ENCODE measurements around the gene GRIK2.
A peak's percentile ranks its signal among the peaks of the same experiment; 100 is the strongest.
"Not testable (repeated sequence)": the region's sequence is repeated elsewhere in the genome, so short reads cannot be mapped to it uniquely, and the experiment has no call there.

Gene GRIK2

GRCh38 chr6:101393251-101393828 lies at the start of gene GRIK2:
Gene GRIK2 (plus strand): TSS chr6:101393708.
- no peak within 1 kb of the TSS for H3K9ac ChIP-seq (ENCODE audit: low read length in 5 of 5)
- peaks cover 18 to 35% (median 24%) of the 10 kb centered on the region in 5 donors for H3K27me3 ChIP-seq (ENCODE audit: control insufficient read depth in 5 of 5, insufficient read depth in 4 of 5, low read length in 5 of 5)

GRCh38 chr6:101344885-101345284 lies 48.6 kb upstream of the GRIK2 start:
- Histone ChIP-seq H3K4me3 (ENCODE audit: low read depth in 1 of 5, low read length in 5 of 5) (no peak overlapping the region), H3K27me3 (ENCODE audit: control insufficient read depth in 5 of 5, insufficient read depth in 4 of 5, low read length in 5 of 5) (no peaks in the 10 kb centered on the region), H3K27ac (ENCODE audit: low read depth, low read length) (no peak overlapping the region), H3K4me1 (ENCODE audit: control insufficient read depth in 5 of 5, insufficient read depth in 5 of 5, low read length in 5 of 5) (no peaks in the 10 kb centered on the region), H3K9me3 (ENCODE audit: control insufficient read depth in 5 of 5, low read length in 5 of 5) (no peaks in the 10 kb centered on the region), H3K36me3 (ENCODE audit: control insufficient read depth in 5 of 5, insufficient read depth in 5 of 5, low read length in 5 of 5) (no peaks in the 10 kb centered on the region), H3K9ac (ENCODE audit: low read length in 5 of 5) (no peak overlapping the region)

More at GRCh38 chr6:101393251-101393828, at the start of gene GRIK2:
- H3K27ac ChIP-seq (ENCODE audit: low read depth, low read length): no peak within 1 kb of the TSS
- H3K36me3 ChIP-seq (ENCODE audit: control insufficient read depth in 5 of 5, insufficient read depth in 5 of 5, low read length in 5 of 5): no peaks in the 10 kb centered on the region
- H3K4me1 ChIP-seq (ENCODE audit: control insufficient read depth in 5 of 5, insufficient read depth in 5 of 5, low read length in 5 of 5): peaks cover 2 to 22% (median 13%) of the 10 kb centered on the region in 5 donors
- H3K4me3 ChIP-seq (ENCODE audit: low read depth in 1 of 5, low read length in 5 of 5): peak within 1 kb of the TSS; percentile 24 to 54 (median 49)
- H3K9me3 ChIP-seq (ENCODE audit: control insufficient read depth in 5 of 5, low read length in 5 of 5): no peaks in the 10 kb centered on the region

- Histone ChIP-seq H3K9me3 (ENCODE audit: control insufficient read depth in 5 of 5, low read length in 5 of 5) (no peaks in the 10 kb centered on the region), H3K4me3 (ENCODE audit: low read depth in 1 of 5, low read length in 5 of 5) (no peak overlapping the region), H3K4me1 (ENCODE audit: control insufficient read depth in 5 of 5, insufficient read depth in 5 of 5, low read length in 5 of 5) (no peaks in the 10 kb centered on the region)
Measured at GRCh38 chr6:101348816-101349215, 44.7 kb upstream of the GRIK2 start.

GRCh38 chr6:101350631-101351030 lies 42.9 kb upstream of the GRIK2 start:
- H3K9ac ChIP-seq (ENCODE audit: low read length in 5 of 5); H3K36me3 ChIP-seq (ENCODE audit: control insufficient read depth in 5 of 5, insufficient read depth in 5 of 5, low read length in 5 of 5); H3K4me3 ChIP-seq (ENCODE audit: low read depth in 1 of 5, low read length in 5 of 5); H3K27me3 ChIP-seq (ENCODE audit: control insufficient read depth in 5 of 5, insufficient read depth in 4 of 5, low read length in 5 of 5); H3K9me3 ChIP-seq (ENCODE audit: control insufficient read depth in 5 of 5, low read length in 5 of 5); H3K27ac ChIP-seq (ENCODE audit: low read depth, low read length); H3K4me1 ChIP-seq (ENCODE audit: control insufficient read depth in 5 of 5, insufficient read depth in 5 of 5, low read length in 5 of 5): not testable (repeated sequence)

More at GRCh38 chr6:101348816-101349215, 44.7 kb upstream of the GRIK2 start:
- Histone ChIP-seq H3K36me3 (ENCODE audit: control insufficient read depth in 5 of 5, insufficient read depth in 5 of 5, low read length in 5 of 5) (no peaks in the 10 kb centered on the region), H3K27ac (ENCODE audit: low read depth, low read length) (no peak overlapping the region), H3K9ac (ENCODE audit: low read length in 5 of 5) (no peak overlapping the region), H3K27me3 (ENCODE audit: control insufficient read depth in 5 of 5, insufficient read depth in 4 of 5, low read length in 5 of 5) (no peaks in the 10 kb centered on the region)

GRCh38 chr6:101351173-101351572 lies 42.3 kb upstream of the GRIK2 start:
- Histone ChIP-seq H3K27me3 (ENCODE audit: control insufficient read depth in 5 of 5, insufficient read depth in 4 of 5, low read length in 5 of 5) (no peaks in the 10 kb centered on the region), H3K4me1 (ENCODE audit: control insufficient read depth in 5 of 5, insufficient read depth in 5 of 5, low read length in 5 of 5) (no peaks in the 10 kb centered on the region), H3K36me3 (ENCODE audit: control insufficient read depth in 5 of 5, insufficient read depth in 5 of 5, low read length in 5 of 5) (no peaks in the 10 kb centered on the region), H3K4me3 (ENCODE audit: low read depth in 1 of 5, low read length in 5 of 5) (no peak overlapping the region), H3K9me3 (ENCODE audit: control insufficient read depth in 5 of 5, low read length in 5 of 5) (no peaks in the 10 kb centered on the region), H3K9ac (ENCODE audit: low read length in 5 of 5) (no peak overlapping the region), H3K27ac (ENCODE audit: low read depth, low read length) (no peak overlapping the region)

GRCh38 chr6:101352316-101352715 lies 41.2 kb upstream of the GRIK2 start:
- Histone ChIP-seq H3K4me1 (ENCODE audit: control insufficient read depth in 5 of 5, insufficient read depth in 5 of 5, low read length in 5 of 5) (no peaks in the 10 kb centered on the region), H3K9ac (ENCODE audit: low read length in 5 of 5) (no peak overlapping the region), H3K27ac (ENCODE audit: low read depth, low read length) (no peak overlapping the region), H3K27me3 (ENCODE audit: control insufficient read depth in 5 of 5, insufficient read depth in 4 of 5, low read length in 5 of 5) (no peaks in the 10 kb centered on the region), H3K9me3 (ENCODE audit: control insufficient read depth in 5 of 5, low read length in 5 of 5) (no peaks in the 10 kb centered on the region), H3K36me3 (ENCODE audit: control insufficient read depth in 5 of 5, insufficient read depth in 5 of 5, low read length in 5 of 5) (no peaks in the 10 kb centered on the region), H3K4me3 (ENCODE audit: low read depth in 1 of 5, low read length in 5 of 5) (no peak overlapping the region)

- Histone ChIP-seq H3K9me3 (ENCODE audit: control insufficient read depth in 5 of 5, low read length in 5 of 5) (peaks cover 0 to 3% (median 0%) of the 10 kb centered on the region in 5 donors), H3K27ac (ENCODE audit: low read depth, low read length) (no peak overlapping the region), H3K36me3 (ENCODE audit: control insufficient read depth in 5 of 5, insufficient read depth in 5 of 5, low read length in 5 of 5) (no peaks in the 10 kb centered on the region), H3K27me3 (ENCODE audit: control insufficient read depth in 5 of 5, insufficient read depth in 4 of 5, low read length in 5 of 5) (no peaks in the 10 kb centered on the region), H3K4me1 (ENCODE audit: control insufficient read depth in 5 of 5, insufficient read depth in 5 of 5, low read length in 5 of 5) (no peaks in the 10 kb centered on the region), H3K9ac (ENCODE audit: low read length in 5 of 5) (no peak overlapping the region), H3K4me3 (ENCODE audit: low read depth in 1 of 5, low read length in 5 of 5) (no peak overlapping the region)
Measured at GRCh38 chr6:101365181-101365580, 28.3 kb upstream of the GRIK2 start.

GRCh38 chr6:101379926-101380325 lies 13.6 kb upstream of the GRIK2 start:
- Histone ChIP-seq H3K4me3 (ENCODE audit: low read depth in 1 of 5, low read length in 5 of 5) (no peak overlapping the region), H3K36me3 (ENCODE audit: control insufficient read depth in 5 of 5, insufficient read depth in 5 of 5, low read length in 5 of 5) (no peaks in the 10 kb centered on the region), H3K4me1 (ENCODE audit: control insufficient read depth in 5 of 5, insufficient read depth in 5 of 5, low read length in 5 of 5) (no peaks in the 10 kb centered on the region), H3K27me3 (ENCODE audit: control insufficient read depth in 5 of 5, insufficient read depth in 4 of 5, low read length in 5 of 5) (no peaks in the 10 kb centered on the region), H3K9me3 (ENCODE audit: control insufficient read depth in 5 of 5, low read length in 5 of 5) (no peaks in the 10 kb centered on the region), H3K27ac (ENCODE audit: low read depth, low read length) (no peak overlapping the region), H3K9ac (ENCODE audit: low read length in 5 of 5) (no peak overlapping the region)

- no peak overlapping the region for H3K4me3 ChIP-seq (ENCODE audit: low read depth in 1 of 5, low read length in 5 of 5)
- H3K27ac ChIP-seq (ENCODE audit: low read depth, low read length): no peak overlapping the region
- no peaks in the 10 kb centered on the region for H3K4me1 ChIP-seq (ENCODE audit: control insufficient read depth in 5 of 5, insufficient read depth in 5 of 5, low read length in 5 of 5)
- no peaks in the 10 kb centered on the region for H3K36me3 ChIP-seq (ENCODE audit: control insufficient read depth in 5 of 5, insufficient read depth in 5 of 5, low read length in 5 of 5)
- H3K9me3 ChIP-seq (ENCODE audit: control insufficient read depth in 5 of 5, low read length in 5 of 5): no peaks in the 10 kb centered on the region
- no peak overlapping the region for H3K9ac ChIP-seq (ENCODE audit: low read length in 5 of 5)
- H3K27me3 ChIP-seq (ENCODE audit: control insufficient read depth in 5 of 5, insufficient read depth in 4 of 5, low read length in 5 of 5): no peaks in the 10 kb centered on the region
Measured at GRCh38 chr6:101380897-101381630, 12.4 kb upstream of the GRIK2 start.

- H3K27ac ChIP-seq (ENCODE audit: low read depth, low read length); H3K9me3 ChIP-seq (ENCODE audit: control insufficient read depth in 5 of 5, low read length in 5 of 5); H3K36me3 ChIP-seq (ENCODE audit: control insufficient read depth in 5 of 5, insufficient read depth in 5 of 5, low read length in 5 of 5); H3K4me3 ChIP-seq (ENCODE audit: low read depth in 1 of 5, low read length in 5 of 5); H3K9ac ChIP-seq (ENCODE audit: low read length in 5 of 5); H3K4me1 ChIP-seq (ENCODE audit: control insufficient read depth in 5 of 5, insufficient read depth in 5 of 5, low read length in 5 of 5); H3K27me3 ChIP-seq (ENCODE audit: control insufficient read depth in 5 of 5, insufficient read depth in 4 of 5, low read length in 5 of 5): not testable (repeated sequence)
Measured at GRCh38 chr6:101383747-101384146, 9.8 kb upstream of the GRIK2 start.

Measured in subcutaneous abdominal adipose tissue (tissue), 5 donors.